ENCODE results near the gene SYMPK.

Gene SYMPK

DNA sequence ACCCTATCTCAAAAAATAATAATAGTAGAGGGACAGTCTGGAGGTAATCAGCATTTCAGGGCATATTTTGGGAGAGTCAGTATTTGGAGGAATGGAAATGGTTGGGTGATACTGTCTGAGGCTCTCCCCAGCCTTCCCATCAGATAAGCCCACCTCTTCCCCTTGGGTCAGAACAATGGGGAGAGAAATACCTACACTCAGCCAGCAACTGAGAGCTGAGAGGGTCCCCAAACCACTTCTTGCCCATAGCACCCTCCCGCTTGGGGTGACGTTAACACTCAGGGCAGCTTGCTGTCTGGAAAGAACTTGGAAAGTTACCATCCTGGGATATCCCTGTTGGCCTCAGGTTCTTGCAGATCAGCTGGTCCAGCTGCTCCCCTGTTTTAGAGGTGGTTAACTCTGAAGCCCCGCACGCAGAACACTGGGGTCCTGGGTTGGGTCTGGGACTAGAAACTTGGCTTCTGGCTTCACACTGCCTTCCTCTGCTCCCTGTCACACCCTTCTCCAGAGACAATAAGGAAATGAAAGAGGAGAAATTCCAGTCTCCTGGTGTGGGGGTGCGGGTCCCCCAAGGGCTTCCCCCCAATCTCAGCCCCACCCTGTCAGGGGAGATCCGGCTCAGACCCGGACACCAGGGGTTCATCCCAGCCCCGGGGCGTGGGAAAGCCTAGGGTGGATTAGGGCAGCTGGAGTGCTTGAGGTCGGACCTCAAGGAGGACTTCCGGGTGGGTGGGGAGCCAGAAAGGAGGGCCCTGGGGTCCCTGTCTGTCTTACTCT lies 3.6 kb upstream of the SYMPK start:
- no peak for DNase-seq (ENCODE audit: low spot score)

GRCh38 chr19:45865269-45865948 lies 2.5 kb upstream of the SYMPK start:
- no peak for DNase-seq (ENCODE audit: low spot score)

GRCh38 chr19:45864629-45865082 lies 1.7 kb upstream of the SYMPK start:
- no peak for DNase-seq (ENCODE audit: low spot score)

DNA sequence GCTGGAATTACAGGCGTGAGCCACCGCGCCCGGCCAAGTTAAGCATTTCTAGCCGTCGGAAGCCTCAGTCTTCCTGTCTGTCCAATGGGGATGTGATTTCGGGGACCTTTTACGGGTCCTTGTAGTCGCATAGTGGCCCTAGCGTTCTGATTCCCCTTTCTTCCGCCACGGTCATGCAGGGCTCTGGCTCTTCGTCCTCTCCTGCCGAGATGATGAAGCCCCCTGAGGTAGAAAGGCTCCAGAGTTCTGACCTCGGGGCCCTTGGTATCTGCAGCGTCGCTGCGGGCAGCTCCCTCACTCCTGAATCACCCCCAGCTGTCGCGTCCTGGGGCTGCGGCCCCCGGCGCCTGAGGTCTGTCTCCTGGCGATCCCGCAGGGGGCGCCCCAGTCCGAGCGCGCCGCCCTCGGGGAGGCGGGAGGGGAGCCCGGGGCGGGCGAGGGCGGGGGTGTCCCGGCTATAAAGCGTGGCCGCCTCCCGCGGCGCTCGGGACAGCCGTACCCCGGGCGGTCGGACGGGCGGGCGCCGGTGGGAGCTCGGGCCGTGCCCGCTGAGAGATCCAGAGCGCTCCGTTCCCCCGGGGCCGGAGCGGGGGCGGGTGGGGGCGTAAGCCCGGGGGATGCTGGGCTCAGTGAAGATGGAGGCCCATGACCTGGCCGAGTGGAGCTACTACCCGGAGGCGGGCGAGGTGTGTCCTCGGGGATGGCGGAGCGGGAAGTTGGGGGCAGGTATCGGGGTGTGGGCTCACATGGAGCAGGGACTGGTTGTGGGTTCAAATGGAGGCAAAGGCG lies 1.1 kb upstream of the SYMPK start, which contains the start of gene FOXA3:
FOXA3 (plus strand) TSS at position 487 of the 789 bp plus-strand sequence; CDS start at position 618, 131 bp downstream.
- DNase-seq (ENCODE audit: low spot score) = peak; percentile 94

DNA sequence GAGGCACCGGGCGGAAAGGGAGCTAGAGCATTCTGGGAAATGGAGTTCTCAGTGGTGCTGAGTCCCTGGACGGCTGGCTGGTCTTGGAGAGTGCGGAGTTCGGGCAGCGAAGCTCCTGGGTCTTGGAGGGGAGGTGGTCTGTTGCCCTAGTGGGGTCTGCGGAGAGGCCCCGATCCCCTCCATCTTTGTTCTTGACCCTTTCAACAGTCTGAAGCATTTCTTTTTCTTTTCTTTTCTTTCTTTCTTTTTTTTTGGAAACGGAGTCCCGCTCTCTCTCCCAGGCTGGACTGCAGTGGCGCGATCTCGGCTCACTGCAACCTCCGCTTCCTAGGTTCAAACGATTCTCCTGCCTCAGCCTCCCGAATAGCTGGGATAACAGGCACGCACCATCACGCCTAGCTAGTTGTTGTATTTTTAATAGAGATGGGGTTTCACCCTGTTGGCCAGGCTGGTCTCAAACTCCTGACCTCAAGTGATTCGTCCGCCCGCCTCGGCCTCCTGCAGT lies 440 bp upstream of the SYMPK start:
- no peak for DNase-seq (ENCODE audit: low spot score)

DNA sequence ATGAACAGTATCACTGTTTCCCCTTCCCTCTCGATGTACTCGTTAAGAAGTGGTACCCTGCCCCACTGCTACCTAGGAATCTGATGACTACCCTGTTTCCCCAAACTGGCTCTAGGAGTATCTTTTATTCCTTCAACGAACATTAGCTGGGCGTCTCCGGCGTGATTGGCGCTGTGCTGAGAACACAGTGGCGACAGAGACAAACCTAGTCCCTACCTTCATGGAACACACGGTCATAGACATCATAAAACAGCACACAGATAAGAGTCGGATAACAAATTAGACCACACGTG lies 730 bp downstream of the SYMPK start:
- DNase-seq (ENCODE audit: low spot score) = no peak

DNA sequence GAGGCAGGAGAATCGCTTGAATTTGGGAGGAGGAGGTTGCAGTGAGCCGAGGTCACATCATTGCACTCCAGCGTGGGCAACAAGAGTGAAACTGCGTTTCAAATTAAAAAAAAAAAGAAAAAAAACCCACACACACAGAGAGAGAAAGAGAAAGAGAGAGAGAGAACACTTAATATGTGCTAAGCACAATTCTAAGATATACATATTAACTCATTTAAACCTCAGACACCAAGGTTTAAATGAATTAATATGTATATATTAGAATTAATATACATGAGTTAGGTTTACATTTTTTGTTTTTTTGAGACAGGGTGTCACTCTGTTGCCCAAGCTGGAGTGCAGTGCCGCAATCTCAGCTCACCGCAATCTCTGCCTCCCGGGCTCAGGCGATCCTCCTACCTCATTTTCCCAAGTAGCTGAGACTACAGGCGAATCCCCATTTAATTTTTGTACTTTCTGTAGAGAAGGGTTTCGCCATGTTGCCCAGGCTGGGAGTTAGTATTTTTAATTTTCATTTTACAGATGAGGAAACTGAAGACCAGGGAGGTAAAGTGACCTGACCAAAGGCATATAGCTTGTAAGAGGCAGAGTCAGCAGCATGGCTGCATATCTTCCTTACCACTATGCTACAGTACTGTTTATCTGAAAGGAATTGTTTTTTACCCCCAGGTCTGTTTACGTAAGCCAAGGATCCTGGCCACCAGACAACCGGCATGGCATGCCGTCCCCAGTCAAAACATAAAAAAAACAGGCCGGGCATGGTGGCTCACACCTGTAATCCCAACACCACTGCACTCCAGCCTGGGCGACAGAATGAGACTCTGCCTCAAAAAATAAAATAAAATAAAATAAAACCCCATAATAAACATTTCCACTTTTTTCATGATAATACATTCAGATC lies 2.3 kb downstream of the SYMPK start:
- DNase-seq (ENCODE audit: low spot score) = no peak

GRCh38 chr19:45854167-45854778 lies 8.7 kb downstream of the SYMPK start:
- no peak for DNase-seq (ENCODE audit: low spot score)

DNA sequence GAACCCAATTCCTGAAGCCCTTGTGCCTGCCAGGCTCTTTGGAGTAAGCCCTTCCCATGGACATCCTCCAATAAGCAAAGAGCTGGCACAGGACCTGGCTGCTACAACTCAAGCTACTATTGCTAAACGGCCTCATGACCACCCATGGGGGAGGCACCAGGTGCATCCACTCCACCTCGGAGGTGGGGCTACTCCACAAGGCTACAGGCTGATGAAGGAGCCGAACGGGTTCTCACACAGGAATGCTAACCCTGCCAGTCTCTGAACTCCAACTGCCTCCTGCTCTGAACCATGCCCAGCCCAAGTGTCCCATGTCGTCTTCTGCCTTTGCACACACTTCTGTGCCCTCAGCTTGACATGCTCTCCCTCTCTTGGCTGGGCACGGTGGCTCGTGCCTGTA lies 10.0 kb downstream of the SYMPK start:
- DNase-seq (ENCODE audit: low spot score) = no peak

DNA sequence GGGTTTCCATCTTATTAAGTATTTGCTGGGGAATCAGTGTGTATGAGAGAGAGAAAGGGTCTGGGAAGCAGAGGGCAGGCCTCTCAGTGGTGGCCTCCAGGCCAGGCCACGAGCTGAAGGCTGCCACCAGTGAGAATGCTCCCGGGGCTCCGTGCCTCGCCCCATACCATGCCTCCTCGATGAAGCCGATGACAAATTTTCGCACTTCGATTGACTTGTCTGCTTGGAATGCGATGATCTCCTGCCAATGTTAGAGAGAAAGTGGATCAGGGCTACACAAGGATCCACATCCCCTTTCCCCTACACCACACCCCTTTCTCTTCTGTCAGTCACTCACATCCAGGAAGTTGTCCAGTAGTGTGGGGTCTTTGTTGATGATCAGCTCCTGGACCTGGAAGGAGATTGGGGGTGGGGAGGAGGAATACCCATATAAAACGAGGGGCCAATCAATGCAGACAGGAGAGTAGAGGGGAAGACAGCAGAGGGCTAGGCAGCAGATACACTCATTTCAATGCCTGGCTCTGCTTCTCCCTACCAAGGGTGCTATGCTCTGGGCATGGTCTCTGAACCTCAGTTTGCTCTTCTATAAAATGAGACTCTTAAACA lies 10.7 kb downstream of the SYMPK start:
- DNase-seq (ENCODE audit: low spot score) = no peak

DNA sequence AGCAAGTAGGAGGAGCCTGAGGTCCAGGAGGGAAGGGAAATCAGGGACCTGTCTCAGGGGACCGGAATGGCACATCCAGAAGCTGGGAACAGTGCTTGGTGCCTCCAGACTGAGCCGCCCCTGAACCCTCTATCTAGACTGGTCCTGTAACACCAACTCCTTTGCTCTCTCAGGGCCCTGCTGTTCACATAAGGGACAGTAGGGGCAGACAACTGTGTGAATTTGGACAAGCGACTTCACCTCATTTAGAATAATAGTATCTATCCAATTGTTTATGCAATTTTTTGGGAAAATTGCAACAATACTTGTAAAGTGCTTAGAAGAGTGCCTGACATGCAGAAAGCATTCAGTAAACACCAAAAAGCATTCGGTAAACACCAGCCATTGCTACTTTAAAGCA lies 14.0 kb downstream of the SYMPK start:
- no peak for DNase-seq (ENCODE audit: low spot score)

DNA sequence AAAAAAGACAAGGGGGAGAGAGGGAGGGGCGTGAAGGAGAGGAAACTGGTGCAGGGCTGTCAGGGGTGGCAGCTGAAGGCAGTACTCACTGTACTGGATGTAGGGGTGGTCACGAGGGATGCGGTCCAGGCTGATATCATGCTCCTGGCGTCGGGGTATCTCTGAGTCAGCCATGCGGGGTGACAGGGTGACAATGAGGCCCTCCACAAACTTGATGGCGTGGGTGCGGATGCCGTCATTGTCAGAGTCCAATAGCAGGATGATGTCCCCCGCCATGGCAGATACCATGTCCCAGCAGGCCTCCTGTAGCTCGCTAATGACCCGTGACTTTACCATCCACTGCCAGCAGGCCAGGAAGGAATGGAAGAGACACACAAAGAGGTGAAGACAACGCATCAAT lies 15.3 kb downstream of the SYMPK start:
- DNase-seq (ENCODE audit: low spot score) = no peak

- no peak for DNase-seq (ENCODE audit: low spot score)
These were observed 20.7 kb downstream of the SYMPK start for GRCh38 chr19:45842198-45842597.

GRCh38 chr19:45834970-45835369 lies 28.0 kb downstream of the SYMPK start:
- no peak for DNase-seq (ENCODE audit: low spot score)

GRCh38 chr19:45828945-45829344 lies 34.0 kb downstream of the SYMPK start:
- DNase-seq (ENCODE audit: low spot score) = no peak

GRCh38 chr19:45828523-45828922 lies 34.4 kb downstream of the SYMPK start:
- DNase-seq (ENCODE audit: low spot score) = no peak

DNA sequence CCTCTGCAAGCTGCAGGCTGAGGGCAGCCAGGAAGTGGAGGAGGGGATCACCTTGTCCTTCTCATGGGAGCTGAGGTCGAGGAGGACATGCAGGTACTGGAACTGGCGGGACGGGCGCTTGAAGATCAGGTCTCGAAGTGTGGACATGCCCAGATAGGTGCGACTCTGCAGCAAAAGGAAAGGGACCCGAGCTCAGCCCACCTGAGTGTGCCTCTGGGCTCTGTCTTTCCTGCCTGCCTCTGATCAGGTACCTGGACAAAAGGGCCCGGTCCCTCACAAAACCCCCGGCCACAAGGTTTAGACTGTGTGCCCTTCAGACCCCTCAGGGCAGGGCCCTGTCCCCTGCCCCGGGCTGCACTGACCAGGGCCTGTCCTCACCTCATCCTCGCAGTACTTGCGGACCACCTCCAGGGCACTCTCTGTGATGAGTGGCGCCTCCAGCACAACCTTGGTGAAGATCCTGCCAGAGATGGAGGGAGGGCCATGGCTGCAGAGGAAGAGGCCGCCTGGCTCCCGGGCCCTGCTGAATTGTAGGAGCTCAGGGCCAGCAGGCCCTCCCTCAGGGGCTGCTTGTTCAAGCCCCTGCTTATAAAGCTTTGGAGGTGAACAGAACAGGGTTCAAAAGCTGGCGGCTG lies 35.4 kb downstream of the SYMPK start:
- no peak for DNase-seq (ENCODE audit: low spot score)

DNA sequence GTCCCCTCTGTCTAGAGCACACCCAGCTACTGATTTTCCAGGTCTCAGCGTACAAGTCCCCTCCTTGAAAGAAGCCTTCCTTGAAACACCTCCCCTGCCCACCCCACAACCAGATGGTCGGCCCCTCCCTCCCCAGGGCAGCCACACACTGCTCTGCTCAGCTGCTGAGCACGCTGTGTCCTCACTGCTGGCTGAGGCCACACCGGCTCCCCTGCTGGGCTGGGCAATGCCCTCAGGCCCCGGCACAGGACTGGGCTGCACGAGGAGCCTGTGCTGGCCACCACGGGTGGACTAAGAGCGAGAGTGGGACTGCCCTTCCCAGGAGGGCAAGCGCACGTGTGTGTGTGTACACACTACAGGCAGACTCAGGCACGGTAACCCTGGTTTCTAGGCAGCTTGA lies 36.0 kb downstream of the SYMPK start:
- no peak for DNase-seq (ENCODE audit: low spot score)

GRCh38 chr19:45825917-45826893 lies 36.7 kb downstream of the SYMPK start:
- no peak for DNase-seq (ENCODE audit: low spot score)
